B cell (primary cell): ENCODE data around the gene ESRRA. TPM values are rescaled to one million over a fixed set of nuclear protein-coding genes. Genes with fewer than 3 reads are reported as not detected.
A peak's percentile ranks its signal among the peaks of the same experiment; 100 is the strongest.

Experiments
- ATAC-seq: fragments of 200-7000 bp; cut with Tn5 transposase; one replicate; pipeline ENCODE4 v1.10.0; 2021; ENCODE audit warnings: low read depth, mild to moderate bottlenecking, moderate number of reproducible peaks, moderate library complexity
- CTCF ChIA-PET: fragments of 350-600 bp; sonication (Branson Sonifier 250); formaldehyde crosslinking; loops from one replicate; lab custom pipeline; 2021; ENCODE audit warnings: antibody characterized with exemption, inconsistent platforms; lab: Charles Lee
- POLR2A ChIA-PET: fragments of 350-600 bp; sonication (Branson Sonifier 250); formaldehyde crosslinking; loops from one replicate; lab custom pipeline; 2021; ENCODE audit warnings: antibody characterized with exemption; lab: Charles Lee
- DNase-seq: peaks from one replicate; pipeline ENCODE4 v3.0.0; 2013
- H2AFZ ChIP-seq: 2 replicates; pipeline ENCODE4 v1.6.1; 2012; ENCODE audit warnings: mild to moderate bottlenecking, low read depth, low read length; ENCODE audit not compliant: insufficient read depth, poor library complexity, severe bottlenecking
- H3K27ac ChIP-seq, 2 donors: 1 replicate in 1 of 2; 2 replicates in 1 of 2; pipeline ENCODE4 v1.5.1; 2012 to 2013; ENCODE audit warnings: low read length in 2 of 2, mild to moderate bottlenecking in 2 of 2, moderate library complexity in 1 of 2
- H3K27me3 ChIP-seq, 4 experiments: fragments of 200-600 bp in 1 of 4; sonication (generic) in 1 of 4; replicated peaks in 1 of 4; 1 replicate in 2 of 4; 2 replicates in 2 of 4; pipeline versions ENCODE4 v1.6.1 to v1.7.0; 2013 to 2016; ENCODE audit warnings: low read length in 3 of 4, mild to moderate bottlenecking in 2 of 4, mixed read lengths in 1 of 4, moderate library complexity in 1 of 4; ENCODE audit not compliant: insufficient read depth in 4 of 4, control insufficient read depth in 3 of 4; ENCODE audit errors: control extremely low read depth in 1 of 4
- H3K36me3 ChIP-seq, 2 experiments: replicated peaks in 1 of 2; 1 replicate in 1 of 2; 2 replicates in 1 of 2; pipeline versions ENCODE4 v1.6.1 to v1.7.1; 2013; ENCODE audit warnings: low read length in 1 of 2; ENCODE audit not compliant: insufficient read depth in 2 of 2, control insufficient read depth in 1 of 2; ENCODE audit errors: control extremely low read depth in 1 of 2, extremely low read depth in 1 of 2
- H3K4me1 ChIP-seq, 2 donors: fragments of 200-600 bp in 1 of 2; sonication (generic) in 1 of 2; 1 replicate in 1 of 2; 2 replicates in 1 of 2; pipeline versions ENCODE4 v1.5.1 to v1.6.1; 2013 to 2017; ENCODE audit warnings: low read length in 2 of 2; ENCODE audit not compliant: control insufficient read depth in 2 of 2, insufficient read depth in 2 of 2
- H3K4me2 ChIP-seq: replicated peaks from 2 replicates; pipeline ENCODE3; 2012; ENCODE audit warnings: mild to moderate bottlenecking, low read depth, low read length; ENCODE audit not compliant: poor library complexity, severe bottlenecking
- H3K4me3 ChIP-seq, 5 experiments: fragments of 200-600 bp in 1 of 5; sonication (generic) in 1 of 5; 1 replicate in 3 of 5; 2 replicates in 2 of 5; pipeline versions ENCODE4 v1.5.1 to v1.7.0; 2011 to 2016; ENCODE audit warnings: low read length in 4 of 5, mild to moderate bottlenecking in 4 of 5, low read depth in 2 of 5, control low read depth in 1 of 5, moderate library complexity in 1 of 5; ENCODE audit not compliant: insufficient read depth in 1 of 5; ENCODE audit errors: control extremely low read depth in 1 of 5, extremely low read depth in 1 of 5
- H3K79me2 ChIP-seq: fragments of 200-600 bp; sonication (generic); one replicate; pipeline ENCODE4 v1.6.0; 2016; ENCODE audit warnings: low read length; ENCODE audit not compliant: control insufficient read depth, insufficient read depth
- H3K9ac ChIP-seq: fragments of 200-600 bp; sonication (generic); 2 replicates; pipeline ENCODE4 v1.6.1; 2017; ENCODE audit warnings: mild to moderate bottlenecking, low read length, moderate library complexity
- H3K9me3 ChIP-seq, 3 donors: one replicate each; pipeline versions ENCODE4 v1.6.1 to v1.7.1; 2013; ENCODE audit warnings: low read length in 2 of 3; ENCODE audit not compliant: control insufficient read depth in 2 of 3, insufficient read depth in 1 of 3; ENCODE audit errors: control extremely low read depth in 1 of 3
- H4K20me1 ChIP-seq: 2 replicates; pipeline ENCODE4 v1.6.0; 2012; ENCODE audit warnings: mild to moderate bottlenecking, low read length; ENCODE audit not compliant: insufficient read depth, control insufficient read depth, poor library complexity, severe bottlenecking
- H3K27ac Mint-ChIP-seq: one replicate; pipeline ENCODE4 v1.8.0; 2021; ENCODE audit warnings: mixed read lengths
- H3K27me3 Mint-ChIP-seq: one replicate; pipeline ENCODE4 v1.8.0; 2021; ENCODE audit warnings: mixed read lengths
- H3K4me1 Mint-ChIP-seq: one replicate; pipeline ENCODE4 v1.8.0; 2021; ENCODE audit warnings: mixed read lengths
- H3K4me3 Mint-ChIP-seq: one replicate; pipeline ENCODE4 v1.8.0; 2021; ENCODE audit warnings: mixed read lengths
- H3K9me3 Mint-ChIP-seq: one replicate; pipeline ENCODE4 v1.8.0; 2022; ENCODE audit warnings: mixed read lengths; ENCODE audit not compliant: insufficient read depth
- CTCF ChIP-seq: fragments of 200-600 bp; IDR thresholded peaks from one replicate; pipeline ENCODE4 v1.8.0; 2022; ENCODE audit warnings: antibody characterized with exemption, mild to moderate bottlenecking
- EZH2 ChIP-seq: IDR thresholded peaks from 2 replicates; pipeline ENCODE4 v1.6.1; 2012; ENCODE audit warnings: borderline replicate concordance, low read depth, mild to moderate bottlenecking, moderate library complexity, low read length; ENCODE audit not compliant: insufficient read depth, poor library complexity, severe bottlenecking
- WGBS: methylation state at CpG from one replicate; pipeline ENCODE4 v1.1.5; 2013; ENCODE audit warnings: missing lambda C conversion rate; ENCODE audit not compliant: insufficient coverage; 5-methylcytosine and 5-hydroxymethylcytosine counted together
- intact Hi-C: fragments of 100-400 bp; cut with micrococcal nuclease; formaldehyde crosslinking; loops from one replicate; pipeline ENCODE4 v1.10.0; 2022
- polyA plus RNA-seq: library from polyadenylated mRNA; depleted of rRNA; stranded (reverse); fragments of >200 nt; gene quantifications from 2 replicates; pipeline ENCODE4 v1.2.3, GENCODE V29; 2012
- total RNA-seq, 2 donors: library from RNA; stranded (reverse); fragments of 120-200 nt in 1 of 2; gene quantifications; 1 replicate in 1 of 2; 2 replicates in 1 of 2; pipeline versions ENCODE4 v1.2.3 to v1.2.4, GENCODE V29; 2013 to 2022

Gene ESRRA
- total and polyA plus RNA-seq, 2 donors (not counting 1 experiment from before 2014, with no cell fraction given), result 16.3 to 39.6 TPM

- WGBS, result 63% methylated on average over 17 of the region's 40 CpGs
- DNase-seq (peak; percentile 56), ATAC-seq (no peak)
- Histone ChIP-seq H3K4me3 (peak overlapping the region in 4 of 5 experiments; percentile 84 to 97 (median 93)), H3K36me3 (peaks cover 0 to 7% of the 10 kb centered on the region in 2 experiments), H3K4me1 (peaks cover 15 to 19% of the 10 kb centered on the region in 2 donors), H3K9ac (peak overlapping the region; percentile 100), H3K79me2 (peaks cover 37% of the 10 kb centered on the region), H3K27ac (peak overlapping the region; percentile 58 to 100), H3K4me2 (peak overlapping the region; percentile 97), H4K20me1 (peaks cover 22% of the 10 kb centered on the region), H3K27me3 (peaks cover 0 to 11% (median 5%) of the 10 kb centered on the region in 4 experiments), H3K9me3 (peaks cover 0 to 5% (median 0%) of the 10 kb centered on the region in 3 donors), H2AFZ (peak overlapping the region; percentile 74)
- H3K27ac Mint-ChIP-seq, result peak overlapping the region; percentile 75
- H3K4me1 Mint-ChIP-seq, result peaks cover 24% of the 10 kb centered on the region
- peak overlapping the region; percentile 88 for H3K4me3 Mint-ChIP-seq
- POLR2A ChIA-PET, result interaction anchor here (1.3 to 5.7 kb wide), 7 partner anchors 14 to 78 kb away, joined by 3 to 67 read pairs (median 6); partner anchors contain the start of genes CATSPERZ, FKBP2, PLCB3 and PRDX5
- CTCF ChIA-PET, result interaction anchor here (0.6 to 4.6 kb wide), 10 partner anchors 15 to 82 kb away, joined by 3 to 33 read pairs (median 6); partner anchors contain the start of genes CATSPERZ, FERMT3, PLCB3 and PRDX5
- TF ChIP-seq EZH2 (no peak), CTCF (no peak)
- no peaks in the 10 kb centered on the region for H3K9me3 Mint-ChIP-seq
- intact Hi-C loops, result loop anchor here (1.0 to 2.0 kb wide), 7 partner anchors 16 to 101 kb away; partner anchors contain the start of genes DNAJC4, ESRRA, FKBP2 and PPP1R14B
- peaks cover 6% of the 10 kb centered on the region for H3K27me3 Mint-ChIP-seq
These were observed 19.2 kb upstream of the ESRRA start for GRCh38 chr11:64285885-64286800.
